A673 (cell line): ENCODE results near the gene DLGAP5. TPM values are rescaled to one million over a fixed set of nuclear protein-coding genes. Genes with fewer than 3 reads are reported as not detected.

Experiments
- BruUV-seq: library from RNA; stranded (reverse); fragments of 400-500 nt; replicated peaks from 2 replicates; lab custom pipeline; 2021; lab: Mats Ljungman, UMichigan
- CTCF ChIA-PET: fragments of 300-600 bp; sonication (Branson Sonifier 250); formaldehyde crosslinking; loops from one replicate; lab custom pipeline; 2022; ENCODE audit warnings: antibody characterized with exemption; lab: Charles Lee
- POLR2A ChIA-PET: fragments of 300-600 bp; sonication (Branson Sonifier 250); formaldehyde crosslinking; loops from one replicate; lab custom pipeline; 2022; ENCODE audit warnings: antibody characterized with exemption; ENCODE audit not compliant: low non-redundant PET; lab: Charles Lee
- DNase-seq: peaks from one replicate; pipeline ENCODE4 v3.0.0-alpha.2; 2015; ENCODE audit warnings: low spot score
- H3K27ac ChIP-seq: fragments of 200-600 bp; sonication (generic); 2 replicates; pipeline ENCODE4 v1.5.1; 2016; ENCODE audit warnings: mixed run types, low read depth, mild to moderate bottlenecking, mixed read lengths, antibody characterized with exemption, low read length; ENCODE audit not compliant: poor library complexity, severe bottlenecking
- H3K27me3 ChIP-seq: fragments of 200-600 bp; sonication (generic); replicated peaks from 2 replicates; pipeline ENCODE4 v1.6.1; 2017; ENCODE audit warnings: mixed run types, low read depth, mild to moderate bottlenecking, mixed read lengths, antibody characterized with exemption, low read length; ENCODE audit not compliant: insufficient read depth, poor library complexity
- H3K36me3 ChIP-seq: fragments of 200-600 bp; sonication (generic); 2 replicates; pipeline ENCODE4 v1.6.1; 2016; ENCODE audit warnings: mixed run types, mild to moderate bottlenecking, mixed read lengths, antibody characterized with exemption, low read length; ENCODE audit not compliant: insufficient read depth, poor library complexity, severe bottlenecking
- H3K4me1 ChIP-seq: fragments of 200-600 bp; sonication (generic); 2 replicates; pipeline ENCODE4 v1.6.1; 2017; ENCODE audit warnings: mixed run types, mild to moderate bottlenecking, mixed read lengths, antibody characterized with exemption, low read length; ENCODE audit not compliant: insufficient read depth, poor library complexity, severe bottlenecking
- H3K4me3 ChIP-seq: fragments of 200-600 bp; sonication (generic); 2 replicates; pipeline ENCODE4 v1.5.1; 2016; ENCODE audit warnings: low read depth, mixed run types, mild to moderate bottlenecking, mixed read lengths, low read length; ENCODE audit not compliant: poor library complexity, severe bottlenecking
- H3K9me3 ChIP-seq: fragments of 200-600 bp; sonication (generic); 2 replicates; pipeline ENCODE4 v1.6.1; 2016; ENCODE audit warnings: mixed run types, low read depth, mild to moderate bottlenecking, mixed read lengths, antibody characterized with exemption, low read length; ENCODE audit not compliant: poor library complexity, severe bottlenecking
- CTCF ChIP-seq: fragments of 300-800, 200-600 bp; sonication (generic); conservative IDR thresholded peaks from 2 replicates; pipeline ENCODE4 v1.5.1; 2017; ENCODE audit warnings: low read depth, mild to moderate bottlenecking, antibody characterized with exemption, low read length, moderate library complexity, mixed read lengths
- EZH2 ChIP-seq: fragments of 200-600 bp; sonication (generic); IDR thresholded peaks from 2 replicates; pipeline ENCODE4 v1.6.1; 2017; ENCODE audit warnings: borderline replicate concordance, low read depth, mild to moderate bottlenecking, mixed read lengths, antibody characterized with exemption, low read length; ENCODE audit not compliant: poor library complexity, severe bottlenecking
- intact Hi-C: fragments of 100-400 bp; cut with micrococcal nuclease; formaldehyde crosslinking; loops from one replicate; pipeline ENCODE4 v1.10.0; 2022; ENCODE audit not compliant: unreplicated experiment
- total RNA-seq: library from RNA; stranded (reverse); gene quantifications from 2 replicates; pipeline ENCODE4 v1.2.3, GENCODE V29; 2021

The DLGAP5 gene
- total RNA-seq, 1 experiment from 2014 or later, result 144 TPM

DNA sequence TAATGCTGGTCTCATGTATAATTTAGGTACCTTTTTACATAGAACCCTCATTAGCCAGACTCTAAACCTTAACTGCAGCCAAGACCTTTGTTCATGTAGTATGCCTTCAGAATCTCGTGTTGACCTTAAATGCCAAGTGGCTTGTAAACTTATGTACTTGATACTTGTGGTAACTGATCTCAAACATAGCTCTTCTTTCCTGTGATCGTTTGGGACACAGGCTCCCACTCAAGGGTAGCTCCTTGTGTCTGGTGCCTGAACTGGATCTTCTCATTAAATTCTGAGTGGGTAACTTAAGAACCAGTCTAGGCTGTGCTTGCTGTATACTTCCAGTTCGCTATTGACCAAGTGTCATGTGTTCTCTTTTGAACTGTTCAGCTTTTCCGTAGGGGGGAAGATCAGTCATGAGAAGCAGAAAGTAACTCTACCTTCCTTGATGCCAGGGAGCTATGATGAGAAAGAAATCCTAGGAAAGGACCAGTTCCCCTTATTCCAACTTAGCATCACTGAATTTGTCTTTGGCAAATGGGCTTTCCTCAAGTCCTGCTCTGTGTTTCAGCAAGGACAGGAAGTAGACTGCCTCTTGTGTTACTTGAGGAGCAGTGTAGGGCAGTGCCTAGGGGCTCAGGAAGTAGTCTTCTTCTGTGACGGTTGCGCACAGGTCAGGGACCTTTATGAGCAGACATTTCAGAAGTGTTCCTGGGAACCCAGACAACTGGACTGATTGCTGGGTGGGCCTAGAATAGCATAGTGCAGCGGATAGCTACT is 59.8 kb downstream of the DLGAP5 start:
- BruUV-seq, result no TSS peak
- peaks cover 7% of the 10 kb centered on the region for H3K4me1 ChIP-seq
- intact Hi-C loops, result loop anchor here (2.0 kb wide), 1 partner anchor 43 kb away; no protein-coding TSS in a partner anchor
- ChIA-PET POLR2A (no interaction called here), CTCF (no interaction called here)
- H3K27me3 ChIP-seq, result no peaks in the 10 kb centered on the region
- H3K4me3 ChIP-seq, result no peak overlapping the region
- H3K36me3 ChIP-seq, result no peaks in the 10 kb centered on the region
- TF ChIP-seq CTCF (no peak), EZH2 (no peak)
- H3K9me3 ChIP-seq, result no peaks in the 10 kb centered on the region
- H3K27ac ChIP-seq, result no peak overlapping the region
- no peak for DNase-seq

GRCh38 chr14:55130196-55130550 is 61.2 kb downstream of the DLGAP5 start:
- H3K9me3 ChIP-seq, result no peaks in the 10 kb centered on the region
- no peaks in the 10 kb centered on the region for H3K27me3 ChIP-seq
- intact Hi-C loops, result no loop called here
- peak overlapping the region; percentile 53 for H3K4me3 ChIP-seq
- POLR2A ChIA-PET, result no interaction called here
- H3K36me3 ChIP-seq, result no peaks in the 10 kb centered on the region
- BruUV-seq, result TSS peak; percentile 18
- no peak overlapping the region for H3K27ac ChIP-seq
- H3K4me1 ChIP-seq, result peaks cover 7% of the 10 kb centered on the region
- CTCF ChIA-PET, result no interaction called here
- TF ChIP-seq CTCF (no peak), EZH2 (no peak)
- no peak for DNase-seq

GRCh38 chr14:55129428-55130195 is 61.8 kb downstream of the DLGAP5 start:
- no peaks in the 10 kb centered on the region for H3K9me3 ChIP-seq
- H3K36me3 ChIP-seq, result no peaks in the 10 kb centered on the region
- TF ChIP-seq CTCF (no peak), EZH2 (no peak)
- H3K27me3 ChIP-seq, result no peaks in the 10 kb centered on the region
- H3K4me1 ChIP-seq, result peaks cover 7% of the 10 kb centered on the region
- ChIA-PET POLR2A (no interaction called here), CTCF (no interaction called here)
- no TSS peak for BruUV-seq
- no peak overlapping the region for H3K27ac ChIP-seq
- intact Hi-C loops, result no loop called here
- peak overlapping the region; percentile 53 for H3K4me3 ChIP-seq
- DNase-seq, result peak; percentile 60
